Effector CD4-positive, alpha-beta T cell (primary cell): Measurements from ENCODE around the gene HM13.

Experiments used
- DNase-seq: peaks from one replicate; pipeline ENCODE4 v3.0.0-alpha.2; 2020

The HM13 gene

DNA sequence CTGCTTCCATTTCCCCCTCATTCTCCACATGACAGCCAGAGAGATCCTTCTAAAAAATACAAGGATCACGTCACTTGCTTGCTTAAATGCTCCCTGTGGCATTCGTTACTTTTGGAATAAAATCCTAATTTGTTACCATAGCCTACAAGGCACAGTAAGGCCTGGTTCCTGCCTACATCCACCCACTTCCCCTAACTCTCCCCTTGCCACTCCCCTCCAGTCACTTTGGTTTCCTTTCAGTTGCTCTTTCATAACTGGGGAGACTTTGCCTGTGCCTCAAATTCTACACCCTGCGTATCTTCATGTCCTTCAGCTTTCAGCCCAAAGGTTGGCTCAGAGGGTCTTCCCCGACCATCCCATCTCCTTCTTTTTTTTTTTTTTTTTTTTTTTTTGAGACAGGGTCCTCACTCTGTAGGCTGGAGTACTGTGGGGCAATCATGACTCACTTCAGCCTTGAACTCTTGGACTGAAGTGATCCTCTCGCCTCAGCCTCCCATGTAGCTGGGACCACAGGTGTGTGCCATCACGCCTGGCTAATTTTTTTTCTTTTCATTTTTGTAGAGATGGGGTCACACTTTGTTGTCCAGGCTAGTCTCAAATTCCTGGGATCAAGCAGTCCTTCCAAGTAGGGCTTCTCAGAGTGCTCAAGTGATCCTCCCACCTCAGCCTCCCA, 103.3 kb downstream of the HM13 start:
- DNase-seq = no peak
